Stimulated activated naive B cell treated with anti-CD40 and anti-IgM and Interleukin-4, amounts not matched to agents 10 μg/mL and 1 μg/mL and 100 μg/mL, for 72 hours (primary cell): Measurements from ENCODE around the gene CENPO.

ENCODE experiments used
- ATAC-seq, 2 donors: fragments of 150-1000 bp; cut with Tn5 transposase; replicated peaks; 2 replicates each; pipeline ENCODE4 v1.10.0; 2021; ENCODE audit warnings: moderate library complexity in 1 of 2
- DNase-seq: peaks from one replicate; pipeline ENCODE4 v3.0.0; 2021
- H3K27ac Mint-ChIP-seq: one replicate; pipeline ENCODE4 v1.8.0; 2022; ENCODE audit warnings: mild to moderate bottlenecking, mixed read lengths
- H3K27me3 Mint-ChIP-seq, 2 donors: one replicate each; pipeline ENCODE4 v1.8.0; 2022; ENCODE audit warnings: mixed read lengths in 2 of 2
- H3K36me3 Mint-ChIP-seq, 2 donors: one replicate each; pipeline ENCODE4 v1.8.0; 2022; ENCODE audit warnings: mixed read lengths in 2 of 2, mild to moderate bottlenecking in 1 of 2
- H3K4me1 Mint-ChIP-seq, 2 donors: one replicate each; pipeline ENCODE4 v1.8.0; 2022; ENCODE audit warnings: mixed read lengths in 2 of 2, mild to moderate bottlenecking in 1 of 2
- H3K4me3 Mint-ChIP-seq, 2 donors: one replicate each; pipeline ENCODE4 v1.8.0; 2022; ENCODE audit warnings: mild to moderate bottlenecking in 2 of 2, mixed read lengths in 2 of 2, moderate library complexity in 1 of 2
- H3K9me3 Mint-ChIP-seq, 2 donors: one replicate each; pipeline ENCODE4 v1.8.0; 2022; ENCODE audit warnings: mixed read lengths in 2 of 2, mild to moderate bottlenecking in 1 of 2

CENPO gene

GRCh38 chr2:24792874-24793760 is at the start of gene CENPO, which contains the start of gene PTRHD1:
Gene CENPO, plus strand, starts transcription at chr2:24793425. Its CDS starts 495 bp downstream, at chr2:24793920.
Gene PTRHD1, minus strand, starts transcription at chr2:24793391. Its CDS starts 14 bp downstream, at chr2:24793377.
- peak; percentile 94 for DNase-seq
- ATAC-seq: peak; percentile 98
- Mint-ChIP-seq H3K36me3 (peaks cover 33 to 42% of the 10 kb centered on the region in 2 donors), H3K27ac (peak within 1 kb of the TSS; percentile 100), H3K4me1 (peaks cover 8 to 26% of the 10 kb centered on the region in 2 donors), H3K4me3 (peak within 1 kb of the TSS; percentile 96 to 99), H3K27me3 (peaks cover 0 to 9% of the 10 kb centered on the region in 2 donors), H3K9me3 (no peaks in the 10 kb centered on the region)

- H3K4me3 Mint-ChIP-seq: no peak overlapping the region
- H3K9me3 Mint-ChIP-seq: no peaks in the 10 kb centered on the region
- peaks cover 15 to 24% of the 10 kb centered on the region in 2 donors for H3K36me3 Mint-ChIP-seq
- H3K27me3 Mint-ChIP-seq: no peaks in the 10 kb centered on the region
- ATAC-seq (no peak), DNase-seq (no peak)
- no peak overlapping the region for H3K27ac Mint-ChIP-seq
- peaks cover 0 to 3% of the 10 kb centered on the region in 2 donors for H3K4me1 Mint-ChIP-seq
Observed at GRCh38 chr2:24743924-24744323, 49.3 kb upstream of the CENPO start.

GRCh38 chr2:24744356-24744755 is 48.9 kb upstream of the CENPO start:
- Mint-ChIP-seq H3K4me3 (no peak overlapping the region), H3K27me3 (no peaks in the 10 kb centered on the region), H3K9me3 (no peaks in the 10 kb centered on the region), H3K27ac (no peak overlapping the region), H3K36me3 (peaks cover 14 to 28% of the 10 kb centered on the region in 2 donors), H3K4me1 (peaks cover 0 to 6% of the 10 kb centered on the region in 2 donors)
- ATAC-seq (no peak), DNase-seq (no peak)

GRCh38 chr2:24745825-24746224 is 47.4 kb upstream of the CENPO start:
- DNase-seq: no peak

GRCh38 chr2:24747299-24747698 is 45.9 kb upstream of the CENPO start:
- DNase-seq: no peak
- no peak overlapping the region for H3K27ac Mint-ChIP-seq
- H3K36me3 Mint-ChIP-seq: peaks cover 9 to 32% of the 10 kb centered on the region in 2 donors
- H3K4me1 Mint-ChIP-seq: peaks cover 0 to 6% of the 10 kb centered on the region in 2 donors
- no peaks in the 10 kb centered on the region for H3K27me3 Mint-ChIP-seq
- no peak overlapping the region for H3K4me3 Mint-ChIP-seq
- H3K9me3 Mint-ChIP-seq: no peaks in the 10 kb centered on the region
- ATAC-seq: no peak

More at GRCh38 chr2:24745825-24746224, 47.4 kb upstream of the CENPO start:
- Mint-ChIP-seq H3K27me3 (no peaks in the 10 kb centered on the region), H3K4me1 (peaks cover 0 to 6% of the 10 kb centered on the region in 2 donors), H3K9me3 (no peaks in the 10 kb centered on the region), H3K4me3 (no peak overlapping the region), H3K27ac (no peak overlapping the region), H3K36me3 (peaks cover 14 to 34% of the 10 kb centered on the region in 2 donors)
- no peak for ATAC-seq

GRCh38 chr2:24749069-24749691 is 44.0 kb upstream of the CENPO start:
- no peak overlapping the region for H3K4me3 Mint-ChIP-seq
- peaks cover 4 to 26% of the 10 kb centered on the region in 2 donors for H3K36me3 Mint-ChIP-seq
- H3K9me3 Mint-ChIP-seq: no peaks in the 10 kb centered on the region
- H3K27ac Mint-ChIP-seq: no peak overlapping the region
- ATAC-seq: peak; percentile 55 to 68
- no peaks in the 10 kb centered on the region for H3K27me3 Mint-ChIP-seq
- no peak for DNase-seq
- peaks cover 0 to 6% of the 10 kb centered on the region in 2 donors for H3K4me1 Mint-ChIP-seq

- Mint-ChIP-seq H3K36me3 (peaks cover 4 to 21% of the 10 kb centered on the region in 2 donors), H3K27ac (no peak overlapping the region), H3K9me3 (no peaks in the 10 kb centered on the region), H3K4me3 (no peak overlapping the region), H3K4me1 (no peaks in the 10 kb centered on the region), H3K27me3 (no peaks in the 10 kb centered on the region)
- DNase-seq: no peak
- ATAC-seq: peak in 1 of 2 donors; percentile 22
Observed at GRCh38 chr2:24754985-24755705, 38.1 kb upstream of the CENPO start.

GRCh38 chr2:24756789-24757188 is 36.4 kb upstream of the CENPO start:
- Mint-ChIP-seq H3K36me3 (peaks cover 15 to 27% of the 10 kb centered on the region in 2 donors), H3K27ac (no peak overlapping the region), H3K4me3 (no peak overlapping the region), H3K27me3 (no peaks in the 10 kb centered on the region), H3K9me3 (no peaks in the 10 kb centered on the region), H3K4me1 (no peaks in the 10 kb centered on the region)
- no peak for ATAC-seq
- DNase-seq: no peak

GRCh38 chr2:24761866-24762265 is 31.4 kb upstream of the CENPO start:
- DNase-seq (no peak), ATAC-seq (no peak)
- no peak overlapping the region for H3K4me3 Mint-ChIP-seq
- H3K36me3 Mint-ChIP-seq: peaks cover 42 to 59% of the 10 kb centered on the region in 2 donors
- H3K27ac Mint-ChIP-seq: no peak overlapping the region
- H3K4me1 Mint-ChIP-seq: no peaks in the 10 kb centered on the region
- H3K27me3 Mint-ChIP-seq: no peaks in the 10 kb centered on the region
- H3K9me3 Mint-ChIP-seq: no peaks in the 10 kb centered on the region

GRCh38 chr2:24762518-24762917 is 30.7 kb upstream of the CENPO start:
- H3K4me1 Mint-ChIP-seq: no peaks in the 10 kb centered on the region
- H3K27ac Mint-ChIP-seq: no peak overlapping the region
- H3K27me3 Mint-ChIP-seq: no peaks in the 10 kb centered on the region
- no peak for DNase-seq
- peaks cover 44 to 60% of the 10 kb centered on the region in 2 donors for H3K36me3 Mint-ChIP-seq
- ATAC-seq: no peak
- H3K4me3 Mint-ChIP-seq: no peak overlapping the region
- H3K9me3 Mint-ChIP-seq: no peaks in the 10 kb centered on the region

- DNase-seq (no peak), ATAC-seq (no peak)
- Mint-ChIP-seq H3K4me1 (no peaks in the 10 kb centered on the region), H3K9me3 (no peaks in the 10 kb centered on the region), H3K4me3 (no peak overlapping the region), H3K36me3 (peaks cover 49 to 55% of the 10 kb centered on the region in 2 donors), H3K27ac (no peak overlapping the region), H3K27me3 (no peaks in the 10 kb centered on the region)
Observed at GRCh38 chr2:24763843-24764242, 29.4 kb upstream of the CENPO start.

- H3K9me3 Mint-ChIP-seq: no peaks in the 10 kb centered on the region
- H3K4me1 Mint-ChIP-seq: no peaks in the 10 kb centered on the region
- H3K27me3 Mint-ChIP-seq: no peaks in the 10 kb centered on the region
- no peak overlapping the region for H3K27ac Mint-ChIP-seq
- H3K4me3 Mint-ChIP-seq: no peak overlapping the region
- DNase-seq (no peak), ATAC-seq (no peak)
- H3K36me3 Mint-ChIP-seq: peaks cover 40 to 50% of the 10 kb centered on the region in 2 donors
Observed at GRCh38 chr2:24766609-24767008, 26.6 kb upstream of the CENPO start.

- Mint-ChIP-seq H3K36me3 (peaks cover 33 to 42% of the 10 kb centered on the region in 2 donors), H3K9me3 (no peaks in the 10 kb centered on the region), H3K27me3 (no peaks in the 10 kb centered on the region), H3K4me1 (peaks cover 0 to 2% of the 10 kb centered on the region in 2 donors), H3K4me3 (no peak overlapping the region), H3K27ac (no peak overlapping the region)
- ATAC-seq (no peak), DNase-seq (no peak)
Observed at GRCh38 chr2:24768013-24768412, 25.2 kb upstream of the CENPO start.

GRCh38 chr2:24768601-24769000 is 24.6 kb upstream of the CENPO start:
- H3K9me3 Mint-ChIP-seq: no peaks in the 10 kb centered on the region
- H3K4me1 Mint-ChIP-seq: peaks cover 0 to 2% of the 10 kb centered on the region in 2 donors
- peaks cover 32 to 42% of the 10 kb centered on the region in 2 donors for H3K36me3 Mint-ChIP-seq
- DNase-seq: no peak
- H3K4me3 Mint-ChIP-seq: no peak overlapping the region
- H3K27me3 Mint-ChIP-seq: no peaks in the 10 kb centered on the region
- H3K27ac Mint-ChIP-seq: no peak overlapping the region
- ATAC-seq: no peak
